GM10248 (cell line): Measurements from ENCODE around the gene GPAT3.
A peak's percentile ranks its signal among the peaks of the same experiment; 100 is the strongest.
"Not testable (repeated sequence)": the region's sequence is repeated elsewhere in the genome, so short reads cannot be mapped to it uniquely, and the experiment has no call there.

Experiments used
- CTCF ChIA-PET: fragments of 300-600 bp; sonication (Branson Sonifier 250); formaldehyde crosslinking; extraction: SDS; loops from one replicate; lab custom pipeline; 2021; ENCODE audit warnings: antibody characterized with exemption; lab: Yijun Ruan, JAX
- POLR2A ChIA-PET: fragments of 350-650 bp; sonication (Branson Sonifier 250); formaldehyde crosslinking; extraction: SDS; loops from one replicate; lab custom pipeline; 2020; ENCODE audit warnings: antibody characterized with exemption; lab: Yijun Ruan, JAX
- DNase-seq: peaks from one replicate; pipeline ENCODE4 v3.0.0; 2012; ENCODE audit errors: extremely low spot score
- CTCF ChIP-seq: IDR thresholded peaks from 2 replicates; pipeline ENCODE4 v1.5.1; 2012; ENCODE audit warnings: mild to moderate bottlenecking, low read depth; ENCODE audit errors: extremely low read depth, missing control alignments, control extremely low read depth

Gene GPAT3

GRCh38 chr4:83572848-83573247, 36.9 kb downstream of the GPAT3 start:
- CTCF ChIA-PET, result interaction anchor here (0.9 to 1.1 kb wide), 2 partner anchors 9 to 26 kb away, joined by 3 read pairs; no protein-coding TSS in a partner anchor
- DNase-seq, result no peak
- TF ChIP-seq CTCF, result no peak
- POLR2A ChIA-PET, result no interaction called here

- DNase-seq, result no peak
- ChIA-PET CTCF (interaction anchor here (1.3 kb wide), 1 partner anchor 64 kb away, joined by 3 read pairs; no protein-coding TSS in a partner anchor), POLR2A (no interaction called here)
- no peak for TF ChIP-seq CTCF
These were observed 38.3 kb downstream of the GPAT3 start for GRCh38 chr4:83574247-83574646.

GRCh38 chr4:83576237-83576636, 40.3 kb downstream of the GPAT3 start:
- DNase-seq, POLR2A ChIA-PET: not testable (repeated sequence)
- CTCF ChIA-PET, result interaction anchor here (1.6 to 2.1 kb wide), 2 partner anchors 15 to 17 kb away, joined by 3 to 5 read pairs; no protein-coding TSS in a partner anchor

GRCh38 chr4:83581411-83582288, 45.7 kb downstream of the GPAT3 start:
- DNase-seq, result peak; percentile 22
- POLR2A ChIA-PET, result no interaction called here
- CTCF ChIA-PET, result interaction anchor here (1.0 to 1.5 kb wide), 4 partner anchors 9 to 72 kb away, joined by 3 to 5 read pairs (median 4); no protein-coding TSS in a partner anchor
- TF ChIP-seq CTCF, result no peak

- ChIA-PET CTCF (interaction anchor here (1.0 to 1.9 kb wide), 6 partner anchors 9 to 91 kb away, joined by 3 to 5 read pairs (median 4); no protein-coding TSS in a partner anchor), POLR2A (no interaction called here)
- DNase-seq, result no peak
- peak; percentile 38 for TF ChIP-seq CTCF
These were observed 46.4 kb downstream of the GPAT3 start for GRCh38 chr4:83582289-83582785.

GRCh38 chr4:83585982-83586508, 50.1 kb downstream of the GPAT3 start:
- no peak for TF ChIP-seq CTCF
- no peak for DNase-seq
- ChIA-PET CTCF (no interaction called here), POLR2A (no interaction called here)
